ENCODE results near the gene SFMBT1.

SFMBT1 gene

DNA sequence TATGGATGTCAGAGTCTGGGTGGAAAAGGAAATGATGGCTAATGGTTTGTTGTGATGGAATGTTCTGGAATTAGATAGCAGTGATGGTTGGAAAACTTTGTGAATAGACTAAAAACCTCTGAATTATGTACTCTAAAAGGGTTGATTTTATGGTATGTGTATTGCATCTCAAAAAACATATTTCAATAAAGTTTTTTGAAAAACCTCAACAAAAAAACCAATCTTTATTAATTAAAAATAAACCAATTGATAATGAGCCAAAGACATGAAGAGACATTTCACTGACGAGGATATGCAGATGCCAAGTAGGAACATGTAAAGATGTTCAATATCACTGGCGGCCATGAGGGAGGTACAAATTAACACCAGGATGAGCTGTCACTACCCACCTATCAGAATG is 78.5 kb downstream of the SFMBT1 start:
- Histone ChIP-seq H3K4me3 (ENCODE audit: low read length) (no peak overlapping the region), H3K9ac (ENCODE audit: low read length) (no peak overlapping the region), H3K36me3 (ENCODE audit: control insufficient read depth, insufficient read depth, low read length) (no peaks in the 10 kb centered on the region), H3K4me1 (ENCODE audit: control insufficient read depth, insufficient read depth, low read length) (no peaks in the 10 kb centered on the region), H3K27me3 (ENCODE audit: control insufficient read depth, insufficient read depth, low read length) (no peaks in the 10 kb centered on the region), H3K9me3 (ENCODE audit: control insufficient read depth, low read length) (no peaks in the 10 kb centered on the region)

DNA sequence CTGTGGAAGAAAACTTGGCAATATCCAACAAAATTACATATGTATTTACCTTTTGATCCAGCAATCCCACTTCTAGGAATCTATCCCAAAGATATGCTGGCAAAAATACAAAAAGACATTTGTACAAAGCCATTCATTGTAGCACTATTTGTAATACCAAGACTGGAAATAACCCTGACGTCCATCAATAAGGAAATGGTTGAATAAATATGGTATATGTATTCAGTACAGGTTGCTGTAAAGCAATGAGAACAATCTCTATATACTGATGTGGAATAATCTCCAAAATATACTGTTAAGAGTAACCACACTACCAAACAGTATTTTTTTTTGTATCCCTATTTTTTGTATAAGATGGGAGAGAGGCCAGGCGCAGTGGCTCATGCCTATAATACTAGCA is 83.7 kb downstream of the SFMBT1 start:
- H3K4me1 ChIP-seq (ENCODE audit: control insufficient read depth, insufficient read depth, low read length), result no peaks in the 10 kb centered on the region
- no peaks in the 10 kb centered on the region for H3K27me3 ChIP-seq (ENCODE audit: control insufficient read depth, insufficient read depth, low read length)
- no peaks in the 10 kb centered on the region for H3K9me3 ChIP-seq (ENCODE audit: control insufficient read depth, low read length)
- H3K36me3 ChIP-seq (ENCODE audit: control insufficient read depth, insufficient read depth, low read length), result no peaks in the 10 kb centered on the region
- no peak overlapping the region for H3K9ac ChIP-seq (ENCODE audit: low read length)
- no peak overlapping the region for H3K4me3 ChIP-seq (ENCODE audit: low read length)

DNA sequence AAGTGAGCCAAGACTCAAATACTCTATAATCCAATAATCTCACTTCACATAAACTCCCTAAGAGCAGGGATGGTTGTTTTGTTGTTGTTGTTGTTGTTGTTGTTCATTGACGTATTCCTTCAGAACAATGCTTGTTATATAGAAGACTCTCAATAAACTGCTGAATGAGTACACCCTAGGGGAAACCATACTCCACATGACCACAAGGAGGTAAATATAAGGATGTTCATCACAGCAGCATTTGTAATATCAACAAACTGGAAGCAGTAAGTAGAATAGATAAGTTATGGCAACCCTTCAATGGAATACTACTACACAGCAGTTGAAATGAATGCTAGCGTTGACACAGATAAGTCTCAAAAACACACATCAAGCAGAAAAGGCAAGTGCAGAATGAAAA is 86.1 kb downstream of the SFMBT1 start:
- Histone ChIP-seq H3K36me3 (ENCODE audit: control insufficient read depth, insufficient read depth, low read length) (no peaks in the 10 kb centered on the region), H3K9ac (ENCODE audit: low read length) (no peak overlapping the region)

DNA sequence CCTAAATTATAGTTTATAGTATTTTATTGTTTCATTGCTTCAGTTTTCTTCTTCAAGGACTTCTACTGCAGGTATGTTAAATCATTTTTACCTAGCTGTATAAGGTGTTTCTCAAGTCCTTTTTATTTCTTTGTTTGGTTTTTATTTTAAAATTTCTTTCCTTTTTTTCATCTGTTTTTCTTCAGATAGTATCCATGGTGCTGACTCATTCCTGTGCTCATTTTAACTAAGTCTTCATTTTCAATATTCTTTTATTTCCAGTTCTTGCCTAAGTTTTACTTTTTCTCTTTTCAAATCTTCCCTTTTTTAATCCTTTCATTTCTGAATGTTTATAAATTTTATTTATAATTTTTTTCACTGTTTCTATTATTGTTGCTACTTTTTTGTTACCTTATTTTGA is 106.3 kb downstream of the SFMBT1 start:
- no peak overlapping the region for H3K9ac ChIP-seq (ENCODE audit: low read length)
- no peaks in the 10 kb centered on the region for H3K9me3 ChIP-seq (ENCODE audit: control insufficient read depth, low read length)
- no peaks in the 10 kb centered on the region for H3K27me3 ChIP-seq (ENCODE audit: control insufficient read depth, insufficient read depth, low read length)
- no peaks in the 10 kb centered on the region for H3K4me1 ChIP-seq (ENCODE audit: control insufficient read depth, insufficient read depth, low read length)
- H3K4me3 ChIP-seq (ENCODE audit: low read length), result no peak overlapping the region
- H3K36me3 ChIP-seq (ENCODE audit: control insufficient read depth, insufficient read depth, low read length), result no peaks in the 10 kb centered on the region

More for the DNA sequence above, 86.1 kb downstream of the SFMBT1 start:
- Histone ChIP-seq H3K27me3 (ENCODE audit: control insufficient read depth, insufficient read depth, low read length) (no peaks in the 10 kb centered on the region), H3K4me1 (ENCODE audit: control insufficient read depth, insufficient read depth, low read length) (no peaks in the 10 kb centered on the region), H3K4me3 (ENCODE audit: low read length) (no peak overlapping the region), H3K9me3 (ENCODE audit: control insufficient read depth, low read length) (no peaks in the 10 kb centered on the region)

DNA sequence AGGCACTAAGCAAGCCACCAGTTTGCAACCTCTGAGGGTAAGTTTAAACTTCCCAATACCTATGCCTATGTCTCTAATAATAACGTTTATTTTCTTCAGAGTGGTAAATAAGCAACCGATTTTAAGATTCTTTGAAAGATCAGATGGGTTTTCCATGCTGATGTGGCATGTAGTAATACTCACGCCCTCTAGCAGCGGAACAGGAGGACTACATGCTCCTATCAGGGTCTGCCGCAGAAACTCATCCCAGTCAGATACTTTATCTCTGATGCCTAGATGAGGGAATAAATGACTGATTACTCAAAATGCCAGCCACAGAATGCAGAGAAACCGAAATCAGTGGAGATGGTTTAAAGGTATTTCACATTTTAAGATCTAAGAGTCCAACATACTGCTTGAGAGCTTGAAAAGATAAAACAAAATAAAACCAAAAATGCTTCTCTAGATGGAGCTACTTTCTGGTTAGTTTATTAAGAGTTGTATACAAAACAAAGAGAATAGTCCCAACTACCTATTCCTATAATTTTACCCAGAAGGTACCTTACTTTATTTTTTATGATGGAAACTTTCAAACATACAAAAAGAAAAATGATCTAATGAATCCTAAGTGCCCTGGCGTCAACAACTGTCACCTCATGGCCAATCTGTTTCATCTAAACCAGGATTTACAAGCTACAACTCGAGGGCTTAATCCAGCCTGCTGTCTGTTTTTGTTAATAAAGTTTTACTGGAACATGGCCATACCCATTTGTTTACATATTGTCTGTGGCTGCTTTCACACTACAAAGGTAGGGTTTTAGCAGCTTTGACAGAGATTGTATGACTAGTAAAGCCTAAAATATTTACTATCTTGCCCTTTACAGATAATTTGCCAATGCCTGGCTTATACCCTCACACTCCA is 111.0 kb downstream of the SFMBT1 start:
- H3K27me3 ChIP-seq (ENCODE audit: control insufficient read depth, insufficient read depth, low read length), result no peaks in the 10 kb centered on the region
- H3K9me3 ChIP-seq (ENCODE audit: control insufficient read depth, low read length), result no peaks in the 10 kb centered on the region
- no peaks in the 10 kb centered on the region for H3K4me1 ChIP-seq (ENCODE audit: control insufficient read depth, insufficient read depth, low read length)
- no peaks in the 10 kb centered on the region for H3K36me3 ChIP-seq (ENCODE audit: control insufficient read depth, insufficient read depth, low read length)
- no peak overlapping the region for H3K9ac ChIP-seq (ENCODE audit: low read length)
- H3K4me3 ChIP-seq (ENCODE audit: low read length), result no peak overlapping the region

DNA sequence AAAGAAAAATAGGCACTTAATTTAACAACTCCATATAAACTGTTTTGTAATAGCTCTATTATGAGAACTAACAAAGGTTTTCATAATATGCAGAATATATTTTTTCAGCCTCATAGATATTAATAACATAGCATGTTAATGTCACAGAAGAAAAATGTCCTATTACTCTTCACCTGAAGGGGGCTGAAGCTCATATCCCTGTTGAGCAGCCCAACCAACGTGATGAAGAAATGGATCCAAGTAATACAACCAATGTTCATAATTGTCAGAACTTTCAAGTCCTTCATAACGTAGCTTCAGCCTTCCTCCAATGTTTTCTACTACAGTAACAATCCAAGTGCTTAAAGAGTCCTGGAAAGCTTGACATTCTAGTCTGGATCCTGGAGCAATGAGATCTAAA is 114.0 kb downstream of the SFMBT1 start:
- Histone ChIP-seq H3K9me3 (ENCODE audit: control insufficient read depth, low read length) (no peaks in the 10 kb centered on the region), H3K27me3 (ENCODE audit: control insufficient read depth, insufficient read depth, low read length) (no peaks in the 10 kb centered on the region), H3K36me3 (ENCODE audit: control insufficient read depth, insufficient read depth, low read length) (peaks cover 2% of the 10 kb centered on the region), H3K9ac (ENCODE audit: low read length) (no peak overlapping the region), H3K4me1 (ENCODE audit: control insufficient read depth, insufficient read depth, low read length) (no peaks in the 10 kb centered on the region), H3K4me3 (ENCODE audit: low read length) (no peak overlapping the region)

DNA sequence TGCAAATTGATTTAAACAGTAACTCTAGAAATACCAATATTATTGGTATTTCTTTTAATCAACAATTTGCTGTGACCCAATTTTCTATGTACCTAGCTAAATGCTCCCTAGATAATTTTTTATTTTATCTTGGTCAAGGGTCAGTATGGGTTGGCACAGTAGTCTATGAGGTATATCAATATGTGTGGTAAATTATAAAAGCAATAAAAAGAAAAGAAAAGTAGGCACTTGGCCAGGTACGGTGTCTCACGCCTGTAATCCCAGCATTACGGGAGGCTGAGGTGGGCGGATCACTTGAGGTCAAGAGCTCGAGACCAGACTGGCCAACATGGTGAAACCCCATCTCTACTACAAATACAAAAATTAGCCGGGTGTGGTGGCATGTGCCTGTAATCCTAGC is 114.5 kb downstream of the SFMBT1 start:
- no peaks in the 10 kb centered on the region for H3K4me1 ChIP-seq (ENCODE audit: control insufficient read depth, insufficient read depth, low read length)
- H3K9ac ChIP-seq (ENCODE audit: low read length), result no peak overlapping the region

DNA sequence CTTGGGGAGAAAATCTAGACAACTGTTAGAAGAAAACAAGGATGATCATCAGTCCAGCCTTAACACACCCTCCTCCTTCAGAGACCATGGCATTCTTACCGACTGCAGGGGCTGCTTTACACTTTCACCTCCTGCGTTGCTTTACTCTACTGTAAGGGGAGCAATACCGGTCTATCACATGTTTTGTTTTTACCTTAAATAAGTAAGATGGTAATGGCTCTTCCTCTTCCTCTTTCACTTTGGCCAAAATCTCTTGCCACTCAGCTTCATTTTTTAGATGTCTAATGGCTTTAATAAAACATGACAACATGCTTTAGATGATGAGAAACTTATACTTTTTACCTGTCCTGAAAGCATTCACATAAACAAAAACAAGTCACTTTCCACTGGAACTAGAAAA is 115.1 kb downstream of the SFMBT1 start:
- Histone ChIP-seq H3K9me3 (ENCODE audit: control insufficient read depth, low read length) (no peaks in the 10 kb centered on the region), H3K9ac (ENCODE audit: low read length) (no peak overlapping the region), H3K4me1 (ENCODE audit: control insufficient read depth, insufficient read depth, low read length) (no peaks in the 10 kb centered on the region), H3K27me3 (ENCODE audit: control insufficient read depth, insufficient read depth, low read length) (no peaks in the 10 kb centered on the region), H3K36me3 (ENCODE audit: control insufficient read depth, insufficient read depth, low read length) (peaks cover 5% of the 10 kb centered on the region), H3K4me3 (ENCODE audit: low read length) (no peak overlapping the region)

More for the DNA sequence above, 114.5 kb downstream of the SFMBT1 start:
- Histone ChIP-seq H3K36me3 (ENCODE audit: control insufficient read depth, insufficient read depth, low read length) (peaks cover 5% of the 10 kb centered on the region), H3K4me3 (ENCODE audit: low read length) (no peak overlapping the region), H3K27me3 (ENCODE audit: control insufficient read depth, insufficient read depth, low read length) (no peaks in the 10 kb centered on the region), H3K9me3 (ENCODE audit: control insufficient read depth, low read length) (no peaks in the 10 kb centered on the region)

DNA sequence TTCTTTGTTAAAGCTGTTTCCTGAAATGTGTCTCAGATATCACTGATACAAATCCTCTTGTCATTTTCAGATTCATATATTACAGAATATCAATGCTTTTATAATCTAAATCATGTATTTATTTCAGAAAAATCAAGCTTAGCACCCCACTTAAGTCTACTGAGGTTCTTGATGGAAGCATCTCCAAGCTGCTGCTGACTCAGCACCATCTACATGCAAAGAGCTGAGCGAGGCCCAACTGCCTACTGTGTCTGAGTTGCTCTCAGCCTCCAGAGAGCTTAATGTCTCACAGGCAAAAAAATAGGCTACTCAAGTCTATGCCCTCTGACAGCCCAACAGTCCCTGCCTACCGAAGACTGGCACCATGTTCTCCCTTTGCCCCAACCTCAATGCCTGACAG is 119.3 kb downstream of the SFMBT1 start:
- Histone ChIP-seq H3K36me3 (ENCODE audit: control insufficient read depth, insufficient read depth, low read length) (peaks cover 5% of the 10 kb centered on the region), H3K4me3 (ENCODE audit: low read length) (no peak overlapping the region), H3K4me1 (ENCODE audit: control insufficient read depth, insufficient read depth, low read length) (no peaks in the 10 kb centered on the region)

DNA sequence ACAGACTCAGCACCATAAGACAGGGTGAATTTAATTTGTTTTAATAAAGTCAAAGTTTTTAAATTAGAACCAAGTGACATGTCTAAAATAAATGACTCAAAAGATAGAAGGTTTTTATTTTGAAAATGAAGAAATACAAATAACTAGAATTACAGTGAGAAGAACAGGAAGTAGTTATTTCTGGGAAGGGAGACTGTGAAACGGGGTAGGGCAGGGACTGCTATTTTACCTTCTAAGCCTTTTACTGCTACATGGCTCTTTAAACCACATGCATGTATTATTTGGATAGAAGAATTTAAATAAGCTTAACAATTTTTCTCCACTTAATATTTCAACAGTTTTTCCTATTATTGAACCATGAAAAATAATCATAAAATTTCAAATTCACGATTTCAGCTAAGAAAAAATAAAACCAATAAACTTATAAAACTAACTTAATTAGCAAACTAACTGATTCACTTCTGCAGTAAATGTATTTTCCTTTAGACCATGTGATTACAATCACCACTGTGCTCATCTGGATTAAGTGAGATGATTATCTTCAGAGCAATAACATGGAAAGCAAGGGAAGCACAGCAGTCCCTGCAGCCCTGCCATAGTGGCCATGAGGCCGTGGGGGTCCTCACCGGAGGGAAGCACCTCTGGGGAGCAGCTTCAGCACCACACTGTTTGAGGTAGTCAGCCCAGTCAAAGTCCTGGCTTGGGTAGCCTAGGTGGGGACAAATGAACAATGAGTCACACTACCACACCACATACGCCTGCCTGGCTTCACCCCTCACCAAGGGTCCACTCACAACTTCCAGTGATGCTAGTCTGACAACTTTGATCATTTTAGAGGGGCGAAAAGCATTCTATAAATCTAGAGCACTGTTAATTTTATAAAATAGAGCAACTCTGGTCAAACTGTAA is 120.2 kb downstream of the SFMBT1 start:
- no peaks in the 10 kb centered on the region for H3K27me3 ChIP-seq (ENCODE audit: control insufficient read depth, insufficient read depth, low read length)
- H3K4me1 ChIP-seq (ENCODE audit: control insufficient read depth, insufficient read depth, low read length), result no peaks in the 10 kb centered on the region
- no peaks in the 10 kb centered on the region for H3K9me3 ChIP-seq (ENCODE audit: control insufficient read depth, low read length)
- H3K36me3 ChIP-seq (ENCODE audit: control insufficient read depth, insufficient read depth, low read length), result peaks cover 5% of the 10 kb centered on the region
- no peak overlapping the region for H3K4me3 ChIP-seq (ENCODE audit: low read length)
- no peak overlapping the region for H3K9ac ChIP-seq (ENCODE audit: low read length)

More for the DNA sequence above, 119.3 kb downstream of the SFMBT1 start:
- Histone ChIP-seq H3K9ac (ENCODE audit: low read length) (no peak overlapping the region), H3K27me3 (ENCODE audit: control insufficient read depth, insufficient read depth, low read length) (no peaks in the 10 kb centered on the region), H3K9me3 (ENCODE audit: control insufficient read depth, low read length) (no peaks in the 10 kb centered on the region)

DNA sequence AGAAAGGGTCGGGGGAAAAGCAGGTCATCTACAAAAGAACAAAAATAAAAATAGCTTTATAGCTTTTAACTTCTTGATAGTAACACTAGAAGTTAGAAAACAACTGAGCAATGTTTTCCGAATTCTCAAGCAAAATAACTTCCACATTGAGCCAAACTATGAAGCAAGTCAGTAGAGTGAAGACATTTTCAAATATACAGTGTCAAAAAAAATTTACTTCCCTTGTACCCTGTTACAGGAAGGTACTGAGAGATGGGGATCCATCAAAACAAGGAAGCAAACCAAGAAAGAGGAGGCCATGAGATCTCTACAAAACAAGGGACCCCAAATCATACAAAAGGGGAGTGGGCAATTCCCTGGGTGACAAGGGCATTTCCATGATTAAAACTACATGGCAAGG is 121.9 kb downstream of the SFMBT1 start:
- Histone ChIP-seq H3K4me1 (ENCODE audit: control insufficient read depth, insufficient read depth, low read length) (no peaks in the 10 kb centered on the region), H3K27me3 (ENCODE audit: control insufficient read depth, insufficient read depth, low read length) (no peaks in the 10 kb centered on the region), H3K36me3 (ENCODE audit: control insufficient read depth, insufficient read depth, low read length) (peaks cover 5% of the 10 kb centered on the region), H3K4me3 (ENCODE audit: low read length) (no peak overlapping the region), H3K9ac (ENCODE audit: low read length) (no peak overlapping the region), H3K9me3 (ENCODE audit: control insufficient read depth, low read length) (no peaks in the 10 kb centered on the region)

DNA sequence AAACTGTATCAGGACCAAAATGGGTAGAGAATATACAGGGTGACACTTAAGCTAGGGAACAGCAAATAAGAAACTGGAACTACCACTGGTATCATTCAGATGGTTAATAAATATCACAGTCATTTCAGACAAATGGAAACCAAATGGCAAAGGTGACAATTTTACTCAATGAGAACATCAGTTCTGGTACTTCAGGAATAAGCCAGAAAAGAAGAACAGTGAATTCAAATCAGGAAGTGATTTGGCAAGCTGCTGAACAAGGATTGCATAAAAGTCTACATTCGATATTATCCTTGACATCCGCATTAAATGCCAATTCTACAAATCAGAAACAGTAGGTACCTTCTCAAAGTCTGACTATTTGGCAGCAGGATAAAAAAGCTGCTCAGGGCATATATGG is 125.0 kb downstream of the SFMBT1 start:
- no peak overlapping the region for H3K9ac ChIP-seq (ENCODE audit: low read length)
- no peaks in the 10 kb centered on the region for H3K36me3 ChIP-seq (ENCODE audit: control insufficient read depth, insufficient read depth, low read length)
- H3K9me3 ChIP-seq (ENCODE audit: control insufficient read depth, low read length), result no peaks in the 10 kb centered on the region
- no peaks in the 10 kb centered on the region for H3K4me1 ChIP-seq (ENCODE audit: control insufficient read depth, insufficient read depth, low read length)
- H3K4me3 ChIP-seq (ENCODE audit: low read length), result no peak overlapping the region
- H3K27me3 ChIP-seq (ENCODE audit: control insufficient read depth, insufficient read depth, low read length), result no peaks in the 10 kb centered on the region

Measured in mucosa of stomach (tissue), 1 donor.